ENCODE results near the gene EFHD2.
"Not testable (repeated sequence)": the region's sequence is repeated elsewhere in the genome, so short reads cannot be mapped to it uniquely, and the experiment has no call there.

EFHD2 gene

DNA sequence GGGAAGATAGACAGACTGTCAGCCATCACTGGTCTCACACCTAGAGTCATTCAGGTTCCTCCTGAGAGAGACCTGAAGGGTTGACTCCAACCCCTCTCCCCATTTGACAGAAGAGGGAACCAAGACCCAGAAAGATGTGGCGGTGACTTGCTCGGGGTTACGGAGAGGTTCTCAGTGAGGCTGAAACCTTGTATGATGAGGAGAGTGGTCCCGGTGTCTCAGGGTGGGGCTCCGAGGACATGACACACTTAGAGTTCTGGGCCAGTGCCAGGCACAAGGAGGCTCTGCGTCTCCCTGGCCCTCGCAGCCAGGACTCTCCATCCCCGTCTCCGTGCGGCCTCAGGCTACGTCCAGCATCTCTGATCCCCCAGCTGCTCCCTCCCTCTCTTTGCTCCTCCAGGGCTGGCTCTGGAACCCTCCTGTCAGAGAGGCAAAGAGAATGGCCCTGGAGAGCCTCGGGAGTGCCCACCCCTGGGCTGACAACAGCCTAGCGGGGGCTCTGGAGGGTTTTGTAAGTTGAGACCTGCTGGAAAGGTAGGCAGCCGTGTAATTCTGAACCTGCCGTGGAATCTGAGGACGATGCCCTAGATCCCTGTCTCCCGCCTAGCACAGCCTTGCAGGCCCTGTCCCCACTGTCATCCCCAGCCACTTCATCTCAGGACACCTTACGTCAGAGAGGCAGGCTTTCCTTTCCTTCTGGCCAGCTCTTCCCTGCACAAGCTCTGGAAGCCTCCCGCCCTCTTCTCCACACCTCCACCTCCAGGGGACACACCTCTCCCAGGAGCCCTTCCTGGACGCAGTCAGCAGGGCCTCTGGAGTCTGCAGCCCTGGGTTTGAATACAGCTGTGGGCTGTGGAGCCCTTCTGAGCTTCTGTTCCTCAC is 4.1 kb downstream of the EFHD2 start:
- no peak for DNase-seq

- no peak for DNase-seq
These were observed 4.8 kb downstream of the EFHD2 start for GRCh38 chr1:15414445-15414983.

DNA sequence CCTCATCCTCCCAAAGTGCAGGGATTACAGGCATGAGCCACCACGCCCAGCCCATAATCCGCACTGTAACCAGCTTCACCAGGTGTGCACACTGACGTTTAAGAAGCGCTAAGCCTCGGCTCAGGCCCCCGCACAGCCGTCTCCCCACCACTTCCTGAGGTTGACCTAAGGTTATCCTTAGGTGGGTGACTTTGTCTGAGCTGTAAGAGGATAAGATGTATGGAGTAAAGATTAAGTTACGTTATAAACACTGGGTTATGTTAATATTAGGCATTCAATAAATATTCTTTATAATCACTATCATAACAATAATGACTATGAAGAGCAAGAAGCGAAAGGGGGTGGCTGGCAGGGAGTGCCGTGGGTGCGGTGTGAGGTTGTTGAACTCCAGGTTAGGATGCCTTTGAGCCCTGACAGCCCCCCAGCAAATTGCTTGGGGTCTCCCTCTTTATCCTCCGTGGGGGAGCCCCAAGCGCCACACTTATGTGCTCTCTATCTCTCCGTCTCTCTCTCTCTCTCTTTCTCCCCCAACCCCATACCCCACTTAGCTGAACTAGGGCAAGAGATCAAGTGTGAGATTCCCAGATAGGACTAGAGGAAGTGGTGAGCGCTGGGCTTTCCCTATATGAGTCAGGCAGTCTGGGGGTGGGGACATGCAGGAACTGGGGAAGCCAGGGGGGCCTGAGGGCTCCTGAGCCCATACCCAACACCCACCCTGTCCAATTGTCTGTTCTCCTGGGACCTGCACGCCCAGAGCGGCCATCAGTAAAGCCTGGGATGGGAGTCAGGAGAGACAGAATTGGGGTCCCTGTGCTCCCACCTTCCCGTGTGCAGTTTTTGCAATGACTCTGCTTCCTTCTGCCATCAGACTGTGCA is 7.6 kb downstream of the EFHD2 start:
- peak; percentile 85 for DNase-seq

DNA sequence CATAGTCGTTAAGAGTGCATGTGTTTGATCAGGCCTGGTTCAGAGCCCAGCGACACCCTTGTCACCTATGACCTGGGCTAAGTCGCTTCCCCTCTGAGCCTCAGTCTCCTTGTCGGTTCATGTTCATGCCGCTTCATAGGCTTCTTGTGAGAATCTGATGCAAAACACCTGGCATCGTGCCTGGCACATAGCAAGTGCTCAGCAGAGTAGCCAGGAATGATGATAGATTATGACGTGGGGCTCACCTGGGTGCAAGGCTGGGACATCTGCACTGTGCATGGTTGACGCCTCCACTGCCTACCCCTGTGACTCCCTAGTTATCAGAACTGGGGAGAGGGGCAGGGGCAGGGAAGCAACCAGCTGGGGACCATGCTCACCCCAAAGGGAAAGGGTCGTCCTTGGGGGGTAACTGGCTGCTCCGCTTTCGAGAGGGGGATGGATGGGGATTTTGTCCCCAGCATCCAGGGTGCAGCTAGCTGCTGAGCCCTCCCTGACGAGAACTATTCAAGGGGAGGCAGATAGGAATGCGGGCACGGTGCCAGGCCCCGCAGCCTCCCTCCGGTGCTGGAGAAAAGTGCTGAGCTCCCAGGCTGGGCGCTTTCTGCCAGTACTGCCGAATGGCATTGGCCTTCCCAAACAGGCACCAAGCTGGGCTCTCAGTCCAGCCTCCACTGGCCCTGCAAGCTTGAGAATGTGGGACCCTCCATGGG is 9.3 kb downstream of the EFHD2 start:
- DNase-seq = no peak

DNA sequence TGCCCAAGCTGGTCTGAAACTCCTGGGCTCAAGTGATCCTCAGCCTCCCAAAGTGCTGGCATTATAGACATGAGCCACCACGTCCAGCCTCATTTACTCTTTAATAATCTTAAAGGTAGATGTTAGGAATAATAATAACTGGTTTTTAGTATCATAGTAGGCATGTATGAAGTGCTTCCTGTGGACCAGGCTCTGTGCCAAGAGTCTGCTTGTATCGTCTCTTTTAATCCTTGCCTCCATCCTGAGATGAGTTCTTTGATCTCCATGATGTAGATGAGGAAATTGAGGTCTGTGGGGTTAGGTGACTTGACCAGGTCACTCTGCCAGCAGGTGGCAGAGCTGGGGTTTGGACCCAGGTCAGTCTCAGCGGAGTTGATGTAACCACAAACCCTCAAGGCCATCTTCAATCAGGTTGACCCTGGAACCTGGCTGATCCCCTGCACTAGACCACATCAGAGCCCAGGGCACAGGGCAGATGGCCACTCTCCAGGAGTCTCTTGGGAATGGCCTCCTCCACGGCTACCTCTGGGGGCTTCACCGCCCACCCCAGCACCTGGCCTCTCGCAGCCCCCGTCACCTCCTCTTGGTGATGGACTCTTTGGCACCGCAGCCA is 11.3 kb downstream of the EFHD2 start:
- no peak for DNase-seq

DNA sequence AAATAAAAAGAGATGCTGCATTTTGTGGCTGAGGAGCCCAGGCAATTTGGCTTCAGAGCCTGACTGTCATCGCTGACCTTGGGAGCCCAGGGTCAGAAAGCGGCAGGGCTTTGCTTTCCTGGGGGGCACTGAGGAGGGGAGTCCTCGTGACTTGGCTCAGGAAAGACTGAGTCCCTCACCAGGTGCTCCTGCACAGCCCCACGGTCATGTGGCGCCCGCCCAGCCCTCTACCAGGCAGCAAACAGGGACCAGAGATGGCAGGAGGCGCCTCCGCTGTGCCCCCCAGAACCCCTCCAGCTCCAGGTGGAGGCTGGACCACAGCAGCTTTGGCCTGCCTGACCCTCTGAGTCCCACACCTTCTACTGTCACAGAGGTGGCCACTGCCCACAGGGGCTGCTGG is 13.2 kb downstream of the EFHD2 start:
- no peak for DNase-seq

DNA sequence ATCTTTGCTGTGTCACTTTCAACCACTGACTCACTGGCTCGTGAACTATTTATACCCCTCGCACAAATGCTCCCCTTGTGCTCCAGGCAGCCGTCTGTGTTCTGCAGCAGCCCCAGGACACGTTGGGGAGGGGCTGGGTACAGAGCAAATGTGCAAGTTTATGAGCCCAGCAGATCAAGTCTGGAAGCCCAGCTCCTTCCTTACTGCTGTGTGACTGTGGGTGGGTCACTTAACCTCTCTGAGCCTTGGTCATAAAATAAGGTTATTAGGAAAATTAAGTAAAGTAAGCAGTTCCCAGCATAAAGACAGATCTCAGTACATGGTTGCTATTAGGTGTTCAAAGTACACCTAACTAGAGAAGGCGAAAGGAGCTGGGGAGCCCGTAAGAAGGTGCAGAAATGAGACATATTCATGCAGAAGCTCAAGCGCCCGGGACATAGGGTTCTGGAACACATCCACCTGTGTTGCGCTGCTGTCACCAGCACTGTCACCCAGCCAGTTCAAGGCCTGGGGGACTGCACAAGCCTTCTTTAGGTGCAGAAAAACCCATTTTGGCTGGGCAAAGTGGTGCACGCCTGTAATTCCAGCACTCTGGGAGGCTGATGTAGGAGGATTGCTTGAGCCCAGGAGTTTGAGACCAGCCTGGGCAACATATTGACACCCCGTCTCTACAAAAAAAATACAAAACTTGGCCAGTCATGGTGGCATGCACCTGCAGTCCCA is 13.8 kb downstream of the EFHD2 start:
- DNase-seq = no peak

DNA sequence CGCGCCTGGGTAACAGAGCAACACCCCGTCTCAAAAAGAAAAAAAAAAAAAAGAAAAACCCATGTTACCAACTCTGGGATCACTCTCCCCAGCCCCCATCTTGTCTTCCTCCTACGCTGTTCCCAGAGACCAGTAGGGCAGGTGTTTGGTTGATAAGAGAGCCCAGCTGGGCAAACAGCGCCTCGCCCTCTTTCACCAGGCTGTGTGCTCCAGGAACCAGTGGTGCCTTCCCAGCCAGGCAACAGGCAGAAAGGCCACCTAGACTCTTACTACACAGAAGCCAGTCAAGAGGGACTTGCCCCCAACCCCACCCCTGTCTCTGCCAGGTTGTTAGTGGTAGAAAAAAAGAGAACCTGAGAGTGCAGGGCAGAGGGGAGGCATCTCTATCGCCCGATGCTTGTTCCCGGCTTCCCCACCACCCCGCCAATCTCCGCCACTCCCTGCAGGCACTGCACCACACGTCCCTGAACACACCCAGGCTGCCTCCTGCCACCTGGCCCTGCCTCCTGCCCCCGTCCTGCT is 14.5 kb downstream of the EFHD2 start:
- DNase-seq = no peak

DNA sequence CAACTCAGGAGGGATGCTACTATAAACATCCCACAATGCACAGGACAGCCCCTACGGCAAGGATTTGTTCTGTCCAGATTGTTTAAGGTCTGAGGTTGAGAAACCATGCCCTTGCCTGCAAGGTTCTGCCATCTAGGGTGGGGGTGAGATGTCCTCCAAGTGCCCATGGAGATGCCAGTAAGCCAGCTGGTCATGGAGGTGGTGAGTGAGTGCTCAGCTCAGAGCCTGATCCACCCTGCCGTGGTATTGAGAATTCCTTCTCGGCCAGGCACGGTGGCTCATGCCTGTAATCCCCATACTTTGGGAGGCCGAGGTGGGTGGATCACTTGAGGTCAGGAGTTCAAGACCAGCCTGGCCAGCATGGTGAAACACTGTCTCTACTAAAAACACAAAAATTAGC is 15.3 kb downstream of the EFHD2 start:
- no peak for DNase-seq

DNA sequence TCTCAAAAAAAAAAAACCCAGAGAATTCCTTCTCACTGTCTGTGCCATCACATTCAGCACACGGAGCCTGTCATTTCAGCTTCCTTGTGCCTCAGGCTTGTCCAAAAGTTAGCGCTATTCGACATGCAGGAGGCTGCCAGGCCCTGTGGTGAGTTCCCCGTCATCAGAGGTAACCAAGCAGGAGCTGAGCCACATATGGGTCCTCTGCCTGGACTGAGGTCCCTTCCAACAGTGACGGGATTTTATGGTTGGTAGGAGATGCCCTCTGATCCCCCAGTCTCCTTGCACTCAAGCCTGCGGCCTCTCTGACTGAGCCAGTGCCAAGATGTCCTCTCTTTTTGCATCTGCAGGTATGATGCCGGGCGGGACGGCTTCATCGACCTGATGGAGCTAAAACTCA is 15.8 kb downstream of the EFHD2 start:
- no peak for DNase-seq

DNA sequence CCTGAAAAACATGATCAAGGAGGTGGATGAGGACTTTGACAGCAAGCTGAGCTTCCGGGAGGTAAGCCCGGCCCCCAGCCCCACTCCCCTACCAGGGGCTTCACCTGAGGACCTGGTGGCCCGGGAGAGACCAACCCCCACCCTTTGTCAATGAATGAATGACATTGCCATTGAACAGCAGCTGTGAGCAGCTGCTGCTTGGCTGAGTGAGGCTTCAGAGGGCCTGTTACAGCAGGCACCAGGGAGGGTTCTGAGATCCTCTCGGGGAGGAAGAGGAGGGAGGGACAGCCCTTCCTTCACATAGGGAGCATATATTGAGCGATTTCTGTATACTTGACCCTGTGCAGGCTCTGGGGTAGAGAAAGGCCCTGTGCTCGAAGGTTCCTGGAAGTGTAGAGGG is 16.3 kb downstream of the EFHD2 start:
- DNase-seq = no peak

DNA sequence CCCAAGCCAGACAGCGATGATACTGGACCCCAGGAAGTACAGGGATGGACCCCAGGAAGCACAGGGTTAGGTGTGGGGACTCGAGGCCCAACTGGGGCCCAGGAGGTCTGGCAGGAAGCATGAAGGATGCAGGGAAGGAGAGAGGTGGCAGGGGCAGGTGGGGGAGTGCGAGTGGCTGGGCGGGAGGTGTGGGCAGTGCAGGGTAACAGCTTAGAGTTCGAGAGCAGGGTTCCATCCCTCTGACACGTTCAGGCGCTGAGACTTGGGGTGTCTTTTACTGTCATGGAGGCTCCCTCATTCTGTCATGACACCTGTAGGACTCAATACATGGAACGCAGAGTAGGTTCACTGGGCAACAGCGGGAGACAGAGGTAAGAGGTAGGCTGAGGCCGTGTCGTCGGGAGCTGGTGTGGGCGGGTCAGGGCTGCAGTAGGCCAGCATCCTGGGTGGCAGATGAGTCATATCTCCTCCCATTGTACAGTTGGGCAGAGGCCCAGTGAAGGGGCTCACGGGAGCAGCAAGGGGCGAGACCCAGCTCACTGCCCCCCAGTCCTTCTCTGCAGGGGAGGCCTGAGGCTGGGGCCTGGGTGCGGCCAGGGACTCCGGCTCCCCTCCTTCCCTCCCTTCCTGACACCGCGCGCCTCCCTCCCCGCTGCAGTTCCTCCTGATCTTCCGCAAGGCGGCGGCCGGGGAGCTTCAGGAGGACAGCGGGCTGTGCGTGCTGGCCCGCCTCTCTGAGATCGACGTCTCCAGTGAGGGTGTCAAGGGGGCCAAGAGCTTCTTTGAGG is 17.0 kb downstream of the EFHD2 start:
- no peak for DNase-seq

DNA sequence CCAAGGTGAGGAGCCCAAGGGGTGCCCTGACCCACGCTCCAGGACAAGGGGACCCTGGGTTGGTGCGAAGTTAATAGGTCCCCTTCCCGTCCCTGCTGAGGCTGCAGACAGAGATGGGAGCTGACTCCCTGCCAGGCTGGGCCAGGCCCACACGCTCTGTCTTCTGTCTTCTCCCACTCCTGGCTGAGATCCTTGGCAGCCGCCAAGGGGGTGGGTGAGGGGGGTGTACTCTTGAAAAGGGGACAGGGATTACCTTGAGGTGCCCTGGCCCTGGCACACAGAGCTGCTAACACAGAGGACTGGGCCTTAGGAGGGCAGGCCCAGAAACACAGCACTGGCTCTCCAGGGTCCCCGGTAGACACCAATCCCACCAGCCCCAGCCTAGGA is 17.6 kb downstream of the EFHD2 start:
- DNase-seq = no peak

- not testable (repeated sequence) for DNase-seq
These were observed 18.6 kb downstream of the EFHD2 start for GRCh38 chr1:15428252-15428651.

GRCh38 chr1:15428815-15429435 is 19.2 kb downstream of the EFHD2 start:
- no peak for DNase-seq

DNA sequence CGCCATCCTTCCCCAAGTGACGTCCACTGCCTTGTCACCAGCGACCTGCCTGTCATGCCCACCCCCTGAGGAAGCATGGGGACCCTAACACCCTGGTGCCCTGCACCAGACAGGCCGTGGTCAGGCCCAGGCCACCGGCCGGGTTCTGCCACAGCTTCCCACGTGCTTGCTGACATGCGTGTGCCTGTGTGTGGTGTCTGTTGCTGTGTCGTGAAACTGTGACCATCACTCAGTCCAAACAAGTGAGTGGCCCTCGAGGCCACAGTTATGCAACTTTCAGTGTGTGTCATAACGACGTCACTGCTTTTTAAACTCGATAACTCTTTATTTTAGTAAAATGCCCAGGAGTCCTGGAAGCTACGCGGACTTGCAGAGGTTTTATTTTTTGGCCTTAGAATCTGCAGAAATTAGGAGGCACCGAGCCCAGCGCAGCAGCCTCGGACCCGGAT is 20.0 kb downstream of the EFHD2 start:
- DNase-seq = peak; percentile 90

DNA sequence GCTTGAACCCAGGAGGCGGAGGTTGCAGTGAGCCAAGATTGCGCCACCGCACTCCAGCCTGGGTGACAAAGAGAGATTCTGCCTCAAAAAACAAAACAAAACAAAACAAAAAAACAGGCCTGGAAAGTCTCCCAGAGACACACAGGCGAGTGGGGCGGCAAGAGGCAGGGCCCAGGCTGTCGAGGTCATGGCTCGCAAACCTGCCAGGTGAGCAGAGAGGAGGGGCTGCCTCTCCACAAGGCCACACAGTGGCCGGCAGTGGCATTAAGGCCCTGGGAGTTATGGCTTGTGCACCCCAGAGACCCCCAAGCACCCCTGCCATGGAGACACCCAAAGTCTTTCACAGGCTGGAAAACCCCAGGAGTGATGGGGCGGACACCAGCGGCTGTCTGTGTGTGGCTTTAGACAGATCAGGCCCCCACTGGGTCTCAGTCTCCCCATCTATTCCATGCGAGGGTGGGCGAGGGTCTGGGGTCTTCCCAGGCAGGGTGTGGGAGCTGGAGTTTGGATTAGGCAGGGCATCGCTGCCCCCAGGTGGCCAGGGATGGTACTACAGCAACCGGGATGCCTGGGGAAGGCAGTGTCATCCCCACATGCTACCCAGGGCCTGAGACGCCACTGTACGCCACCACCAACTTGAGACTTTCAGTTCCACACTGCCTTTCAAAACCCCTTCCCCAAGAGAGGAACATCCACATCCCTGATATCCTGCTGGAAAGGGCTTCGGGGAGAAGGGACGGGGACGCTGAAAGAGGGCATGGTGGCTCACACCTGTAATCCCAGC is 21.3 kb downstream of the EFHD2 start:
- DNase-seq = peak; percentile 79

DNA sequence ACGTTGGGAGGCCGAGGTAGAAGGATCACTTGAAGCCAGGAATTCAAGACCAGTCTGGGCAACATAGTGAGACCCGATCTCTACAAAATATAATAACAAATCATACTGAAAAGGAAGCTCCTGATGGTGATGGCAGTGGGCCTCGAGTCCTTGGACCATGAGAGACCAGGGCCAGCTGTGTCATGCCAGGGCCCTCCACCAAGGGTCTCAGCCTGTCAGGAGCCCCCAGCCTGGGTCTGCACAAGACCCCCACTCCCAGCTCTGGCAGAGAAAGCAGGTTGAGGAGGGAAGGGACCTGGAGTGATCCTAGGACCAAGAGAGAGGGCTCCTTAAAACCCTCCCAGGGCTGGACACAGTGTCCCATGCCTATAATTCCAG is 21.9 kb downstream of the EFHD2 start:
- DNase-seq = no peak

DNA sequence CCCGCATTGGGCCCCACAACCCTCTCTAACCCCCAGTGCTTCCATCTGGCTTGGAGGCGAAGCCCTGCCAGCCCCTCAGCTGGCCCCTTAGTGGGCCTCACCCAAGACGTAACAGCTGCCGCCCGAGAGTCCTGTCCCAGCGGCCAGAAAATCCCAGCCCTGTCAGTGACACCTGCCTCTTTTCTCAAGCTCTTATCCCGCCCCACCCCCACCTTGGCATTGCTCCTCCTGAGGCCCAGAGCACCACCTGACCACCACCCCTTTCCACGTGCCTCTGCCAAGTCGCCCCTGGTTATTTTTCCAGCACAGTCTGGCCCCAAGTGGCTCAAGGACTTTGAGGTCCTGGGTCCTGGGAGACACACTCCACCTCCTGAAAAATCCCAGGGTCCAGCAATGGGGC is 22.6 kb downstream of the EFHD2 start:
- no peak for DNase-seq

DNA sequence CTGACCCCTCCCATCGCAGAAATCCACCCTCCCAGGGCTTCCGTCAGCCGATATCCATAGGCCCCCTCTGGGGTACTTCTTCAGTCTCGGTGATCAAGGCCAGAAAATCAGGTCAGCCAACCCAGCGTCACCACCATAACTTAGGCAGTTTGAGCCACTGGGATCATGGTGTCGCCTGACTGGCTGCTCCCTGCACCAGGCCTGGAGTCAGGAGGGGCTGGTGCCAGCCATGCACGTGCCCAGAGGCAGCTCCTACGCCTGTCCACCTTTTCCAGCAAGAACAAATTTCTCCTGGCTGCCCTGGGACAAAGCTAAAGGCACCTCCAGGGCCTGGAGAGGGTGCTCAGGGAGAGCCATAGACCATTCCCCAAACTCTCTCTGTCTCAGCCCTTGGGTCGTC is 23.8 kb downstream of the EFHD2 start:
- DNase-seq = no peak
